HepG2 (cell line): ENCODE results near the gene MCTS1. TPM values are rescaled to one million over a fixed set of nuclear protein-coding genes. Genes with fewer than 3 reads are reported as not detected.

Experiments used
- DNMT3B ChIP-seq: conservative IDR thresholded peaks from 2 replicates; pipeline ENCODE4 v1.6.1; 2016; ENCODE audit warnings: missing biosample characterization, control low read depth
- FOXK2 ChIP-seq: fragments of 450-650 bp; IDR thresholded peaks from 2 replicates; pipeline ENCODE4 v1.6.1; 2016
- HNF4G ChIP-seq, 2 experiments: sonication (generic) in 1 of 2; formaldehyde crosslinking in 1 of 2; IDR thresholded peaks; 2 replicates each; pipeline versions ENCODE4 v1.4.0 to v1.6.1; 2011 to 2020; ENCODE audit warnings: borderline replicate concordance in 2 of 2, low read depth in 2 of 2, mild to moderate bottlenecking in 2 of 2, low read length in 1 of 2, missing genetic modification reagents in 1 of 2, moderate library complexity in 1 of 2
- HOXA3 ChIP-seq: sonication (generic); formaldehyde crosslinking; IDR thresholded peaks from 2 replicates; pipeline ENCODE4 v1.5.0; 2020; ENCODE audit warnings: missing genetic modification reagents
- KIAA2018 ChIP-seq: sonication (generic); formaldehyde crosslinking; IDR thresholded peaks from 2 replicates; pipeline ENCODE4 v1.5.0; 2020; ENCODE audit warnings: mild to moderate bottlenecking, missing genetic modification reagents, borderline replicate concordance
- NBN ChIP-seq: fragments of 450-650 bp; conservative IDR thresholded peaks from 2 replicates; pipeline ENCODE4 v1.6.1; 2017
- REPIN1 ChIP-seq: sonication (generic); formaldehyde crosslinking; IDR thresholded peaks from 2 replicates; pipeline ENCODE4 v1.8.0; 2022; ENCODE audit warnings: missing genetic modification reagents, low read depth, mild to moderate bottlenecking, borderline replicate concordance
- SSRP1 ChIP-seq: IDR thresholded peaks from 2 replicates; pipeline ENCODE4 v1.6.1; 2016; ENCODE audit warnings: control low read depth
- TRIM24 ChIP-seq: sonication (generic); formaldehyde crosslinking; IDR thresholded peaks from 2 replicates; pipeline ENCODE4 v1.8.0; 2022; ENCODE audit warnings: mild to moderate bottlenecking, missing genetic modification reagents
- USF2 ChIP-seq, 2 experiments: sonication (generic) in 1 of 2; formaldehyde crosslinking in 1 of 2; IDR thresholded peaks; 2 replicates each; pipeline versions ENCODE4 v1.5.1 to v1.6.1; 2011 to 2020; ENCODE audit warnings: borderline replicate concordance in 1 of 2, low read depth in 1 of 2, low read length in 1 of 2, mild to moderate bottlenecking in 1 of 2, missing genetic modification reagents in 1 of 2, moderate library complexity in 1 of 2
- ZFP36L2 ChIP-seq: sonication (generic); formaldehyde crosslinking; IDR thresholded peaks from 2 replicates; pipeline ENCODE4 v1.4.0; 2020; ENCODE audit warnings: missing genetic modification reagents
- ZMAT5 ChIP-seq: sonication (generic); formaldehyde crosslinking; IDR thresholded peaks from 2 replicates; pipeline ENCODE4 v1.5.0; 2020; ENCODE audit warnings: mild to moderate bottlenecking, low read depth, missing genetic modification reagents, borderline replicate concordance
- ZNF333 ChIP-seq: sonication (generic); formaldehyde crosslinking; IDR thresholded peaks from 2 replicates; pipeline ENCODE4 v1.4.0; 2020; ENCODE audit warnings: mild to moderate bottlenecking, missing genetic modification reagents, borderline replicate concordance
- ZNF354B ChIP-seq: sonication (generic); formaldehyde crosslinking; IDR thresholded peaks from 2 replicates; pipeline ENCODE4 v1.8.0; 2022; ENCODE audit warnings: mild to moderate bottlenecking, missing genetic modification reagents
- ZNF704 ChIP-seq: sonication (generic); formaldehyde crosslinking; IDR thresholded peaks from 2 replicates; pipeline ENCODE4 v1.8.1; 2023; ENCODE audit warnings: mild to moderate bottlenecking, inconsistent platforms, moderate library complexity, missing genetic modification reagents, borderline replicate concordance
- polyA plus RNA-seq, 8 experiments: library from polyadenylated mRNA; depleted of rRNA in 3 of 8; stranded (reverse) in 7 of 8; unstranded in 1 of 8; fragments of >200 nt; fragmentation: Illumina TruSeq in 4 of 8; extraction: Trizol in 4 of 8; gene quantifications; 2 replicates each; pipeline versions ENCODE4 v1.2.1 to v1.2.3, GENCODE V29; 2011 to 2016; ENCODE audit warnings: low read depth in 4 of 8, missing spikeins in 1 of 8, mixed read lengths in 1 of 8; ENCODE audit not compliant: insufficient read depth in 1 of 8
- total RNA-seq, 5 experiments: library from RNA; depleted of rRNA; stranded (reverse); fragments of >200 nt; fragmentation: Illumina TruSeq; extraction: Trizol; gene quantifications; 2 replicates each; pipeline ENCODE4 v1.2.3, GENCODE V29; 2016; ENCODE audit warnings: low read depth in 1 of 5

MCTS1 gene
- total and polyA plus RNA-seq, 2 of the 13 experiments (the other 11 are each of a cell fraction or from before 2014, with no cell fraction given) = 30.1 to 59.0 TPM

- TF ChIP-seq KIAA2018 (CRISPR knock-in tag) (no peak), TRIM24 (CRISPR knock-in tag) (no peak), USF2 (IDR thresholded peaks at IDR 0.05; ENCODE audit: low read depth, low read length) (no peak), USF2 (CRISPR knock-in tag; IDR thresholded peaks at IDR 0.05; ENCODE audit: borderline replicate concordance) (no peak), HOXA3 (CRISPR knock-in tag) (peak; percentile 62), HNF4G (IDR thresholded peaks at IDR 0.05; ENCODE audit: borderline replicate concordance, low read depth, low read length) (no peak), HNF4G (CRISPR knock-in tag; IDR thresholded peaks at IDR 0.05; ENCODE audit: borderline replicate concordance, low read depth) (no peak), ZNF333 (CRISPR knock-in tag) (no peak), NBN (no peak), FOXK2 (no peak), DNMT3B (CRISPR knock-in tag) (no peak), ZFP36L2 (no peak), REPIN1 (CRISPR knock-in tag) (0 out of 2 replicates have a peak, but pooled peaks have one; percentile 38), ZNF354B (CRISPR knock-in tag) (no peak), ZMAT5 (CRISPR knock-in tag) (no peak), ZNF704 (no peak), SSRP1 (CRISPR knock-in tag) (no peak)
Measured at GRCh38 chrX:120629667-120630537, 26.0 kb downstream of the MCTS1 start, which contains the start of gene C1GALT1C1 (continued).
